Panc1 (cell line): ENCODE measurements around the gene SAMD1. TPM values are rescaled to one million over a fixed set of nuclear protein-coding genes. Genes with fewer than 3 reads are reported as not detected.

Source experiments
- ATAC-seq: fragments of 200-7000 bp; cut with Tn5 transposase; 2 replicates; pipeline ENCODE4 v1.9.1; 2020; ENCODE audit warnings: mild to moderate bottlenecking, moderate library complexity
- BruUV-seq: library from RNA; stranded (reverse); fragments of 400-500 nt; replicated peaks from 2 replicates; lab custom pipeline; 2021; lab: Mats Ljungman, UMichigan
- CTCF ChIA-PET: fragments of 300-600 bp; sonication (Branson Sonifier 250); formaldehyde crosslinking; loops from one replicate; lab custom pipeline; 2022; ENCODE audit warnings: antibody characterized with exemption; lab: Charles Lee
- POLR2A ChIA-PET: fragments of 300-600 bp; sonication (Branson Sonifier 250); formaldehyde crosslinking; loops from one replicate; lab custom pipeline; 2022; ENCODE audit warnings: antibody characterized with exemption; lab: Charles Lee
- DNase-seq: peaks from one replicate; pipeline ENCODE4 v3.0.0-alpha.2; 2010; ENCODE audit warnings: low read depth, low spot score
- H3K27ac ChIP-seq: 2 replicates; pipeline ENCODE4 v1.5.1; 2011; ENCODE audit warnings: mild to moderate bottlenecking, low read length, inconsistent platforms
- H3K27me3 ChIP-seq: fragments of 200-500 bp; sonication (Bioruptor generic); 2 replicates; pipeline ENCODE4 v1.6.0; 2014; ENCODE audit warnings: low read length, inconsistent platforms; ENCODE audit not compliant: control insufficient read depth, insufficient read depth
- H3K36me3 ChIP-seq: fragments of 200-500 bp; sonication (Bioruptor generic); 2 replicates; pipeline ENCODE4 v1.5.1; 2014; ENCODE audit warnings: inconsistent platforms, mild to moderate bottlenecking, low read length, moderate library complexity; ENCODE audit not compliant: control insufficient read depth, insufficient read depth
- H3K4me1 ChIP-seq: 2 replicates; pipeline ENCODE4 v1.5.1; 2011; ENCODE audit warnings: inconsistent platforms, mild to moderate bottlenecking, low read length, moderate library complexity; ENCODE audit not compliant: control insufficient read depth, insufficient read depth
- H3K4me3 ChIP-seq, 2 experiments: 2 replicates each; pipeline ENCODE4 v1.5.1; 2011 to 2012; ENCODE audit warnings: low read depth in 2 of 2, low read length in 2 of 2, mild to moderate bottlenecking in 2 of 2, inconsistent platforms in 1 of 2, moderate library complexity in 1 of 2
- H3K9me3 ChIP-seq: fragments of 200-500 bp; sonication (Bioruptor generic); 2 replicates; pipeline ENCODE4 v1.5.1; 2014; ENCODE audit warnings: low read depth, mild to moderate bottlenecking, inconsistent platforms, low read length, moderate library complexity; ENCODE audit not compliant: control insufficient read depth, insufficient read depth
- CTCF ChIP-seq: fragments of 450-650 bp; IDR thresholded peaks from 2 replicates; pipeline ENCODE4 v1.5.1; 2017; ENCODE audit warnings: mild to moderate bottlenecking
- POLR2AphosphoS5 ChIP-seq: IDR thresholded peaks from 2 replicates; pipeline ENCODE4 v1.6.1; 2012; ENCODE audit warnings: mild to moderate bottlenecking, low read depth, low read length, moderate library complexity
- REST ChIP-seq, 2 experiments: IDR thresholded peaks; 2 replicates each; pipeline ENCODE4 v1.6.1; 2011 to 2012; ENCODE audit warnings: low read depth in 2 of 2, control low read depth in 1 of 2, low read length in 1 of 2, mild to moderate bottlenecking in 1 of 2, moderate library complexity in 1 of 2; ENCODE audit not compliant: insufficient read depth in 1 of 2
- SIN3A ChIP-seq: IDR thresholded peaks from 2 replicates; pipeline ENCODE4 v1.6.1; 2012; ENCODE audit warnings: low read depth, mild to moderate bottlenecking, low read length, moderate library complexity, borderline replicate concordance; ENCODE audit not compliant: insufficient read depth
- TCF7L2 ChIP-seq: IDR thresholded peaks from 2 replicates; pipeline ENCODE4 v1.6.1; 2011; ENCODE audit warnings: mild to moderate bottlenecking, low read depth, low read length, inconsistent platforms
- in situ Hi-C: cut with HindIII; loops from 2 replicates; pipeline ENCODE4 v1.10.0; 2016; ENCODE audit warnings: low sequenced_read_pairs, low pct_unique_long_range_greater_than_20kb
- intact Hi-C: fragments of 100-400 bp; cut with micrococcal nuclease; formaldehyde crosslinking; loops from one replicate; pipeline ENCODE4 v1.10.0; 2022; ENCODE audit not compliant: unreplicated experiment
- total RNA-seq: library from RNA; stranded (reverse); gene quantifications from one replicate; pipeline ENCODE4 v1.2.1, GENCODE V29; 2021; ENCODE audit not compliant: unreplicated experiment

SAMD1 gene
- total RNA-seq, 1 experiment from 2014 or later, result 82.0 TPM

GRCh38 chr19:14111486-14111885, 20.9 kb upstream of the SAMD1 start:
- POLR2A ChIA-PET, result interaction anchor here (0.6 kb wide), 1 partner anchor 116 kb away, joined by 8 read pairs; no protein-coding TSS in a partner anchor
- in situ Hi-C loops, result no loop called here
- TF ChIP-seq SIN3A, result no peak
- TF ChIP-seq POLR2AphosphoS5, result no peak
- TF ChIP-seq CTCF, result no peak
- TF ChIP-seq TCF7L2, result no peak
- no peak for TF ChIP-seq REST (IDR thresholded peaks at IDR 0.05; ENCODE audit: insufficient read depth in 1 of 2, low read depth in 2 of 2, low read length in 1 of 2)
- no peak for DNase-seq
- Histone ChIP-seq H3K27ac (no peak overlapping the region), H3K27me3 (no peaks in the 10 kb centered on the region), H3K36me3 (no peaks in the 10 kb centered on the region), H3K9me3 (no peaks in the 10 kb centered on the region), H3K4me1 (peaks cover 29% of the 10 kb centered on the region), H3K4me3 (no peak overlapping the region)
- ATAC-seq, result no peak
- CTCF ChIA-PET, result no interaction called here
- intact Hi-C loops, result no loop called here
- BruUV-seq, result no TSS peak

GRCh38 chr19:14110650-14111049, 20.1 kb upstream of the SAMD1 start:
- ChIA-PET POLR2A (interaction anchor here (0.6 kb wide), 1 partner anchor 115 kb away, joined by 8 read pairs; no protein-coding TSS in a partner anchor), CTCF (interaction anchor here (0.7 kb wide), 1 partner anchor 107 kb away, joined by 5 read pairs; no protein-coding TSS in a partner anchor)
- no TSS peak for BruUV-seq
- DNase-seq, result no peak
- intact Hi-C loops (no loop called here), in situ Hi-C loops (no loop called here)
- H3K36me3 ChIP-seq, result no peaks in the 10 kb centered on the region
- H3K4me3 ChIP-seq, result no peak overlapping the region
- H3K9me3 ChIP-seq, result no peaks in the 10 kb centered on the region
- H3K27me3 ChIP-seq, result no peaks in the 10 kb centered on the region
- H3K4me1 ChIP-seq, result peaks cover 21% of the 10 kb centered on the region
- ATAC-seq, result no peak
- H3K27ac ChIP-seq, result no peak overlapping the region
- TF ChIP-seq SIN3A, result no peak
- TF ChIP-seq TCF7L2, result no peak
- no peak for TF ChIP-seq REST (IDR thresholded peaks at IDR 0.05; ENCODE audit: insufficient read depth in 1 of 2, low read depth in 2 of 2, low read length in 1 of 2)
- no peak for TF ChIP-seq CTCF
- no peak for TF ChIP-seq POLR2AphosphoS5
